Activated T-cell treated with anti-CD3 and anti-CD28 coated beads, Interleukin-2, amount 50 U/mL, for 48 hours (primary cell): ENCODE data around the gene RARB.

ENCODE experiments used
- DNase-seq, 2 experiments: peaks; one replicate each; pipeline ENCODE4 v3.0.0-alpha.2; 2020

RARB gene

DNA sequence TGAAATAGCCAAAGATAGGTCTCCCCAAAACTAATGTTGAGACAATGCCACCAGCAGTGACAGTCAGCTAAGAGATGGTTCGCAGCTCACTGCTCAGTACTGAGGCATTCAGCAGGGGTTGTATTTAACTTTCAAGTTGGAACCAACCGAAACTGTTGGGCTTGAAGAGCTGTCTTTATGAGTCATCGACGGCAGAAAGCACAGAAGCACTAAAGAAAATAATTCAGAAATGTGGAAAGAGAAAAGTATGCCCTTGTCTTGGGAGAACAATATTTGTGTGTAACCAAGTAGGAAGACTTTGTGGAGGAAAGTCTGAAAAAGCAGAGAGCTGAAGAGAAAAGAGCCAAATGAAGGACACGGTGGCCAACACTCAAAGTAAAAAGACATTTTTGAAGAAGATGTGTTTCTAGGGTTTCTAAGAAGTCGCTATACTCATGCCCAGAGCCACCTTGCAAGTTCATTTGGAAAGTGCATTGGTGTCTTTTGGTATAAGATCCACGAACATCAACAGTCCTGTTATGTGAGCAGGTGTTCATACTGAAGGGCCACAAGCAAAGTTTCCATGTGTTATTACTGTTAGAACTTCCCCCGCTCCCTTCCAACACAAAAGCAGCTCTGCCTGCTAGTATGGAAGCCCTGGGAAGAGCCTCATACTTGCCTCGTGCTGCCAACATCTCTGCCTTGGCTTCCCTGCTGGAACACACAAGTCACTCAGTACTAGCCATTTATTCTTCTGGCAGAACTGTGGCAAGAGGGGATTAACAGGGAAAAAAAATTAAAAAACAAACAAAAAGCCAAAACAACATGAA lies 4.1 kb upstream of the RARB start:
- no peak for DNase-seq

- no peak for DNase-seq
These were observed 3.4 kb upstream of the RARB start for GRCh38 chr3:25424614-25425013.

DNA sequence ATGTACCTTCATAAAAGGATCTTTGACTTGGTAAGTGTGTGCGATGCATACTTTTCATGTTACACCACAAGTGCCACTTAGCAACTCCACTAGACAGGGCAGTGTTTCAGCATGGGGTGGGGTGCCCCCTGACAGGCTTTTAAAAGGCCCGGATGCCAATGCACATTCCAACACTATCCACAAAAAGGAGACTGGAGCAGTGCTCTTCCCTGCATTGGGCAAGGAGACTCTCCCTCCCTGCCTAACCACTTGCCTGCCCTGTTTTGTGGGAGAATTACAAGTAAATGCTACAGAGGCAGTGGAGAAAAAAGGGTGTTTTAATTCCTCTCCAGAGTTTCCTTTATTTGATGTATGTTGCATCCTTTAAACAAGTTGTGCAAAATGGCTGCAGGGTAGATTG lies 1.7 kb upstream of the RARB start:
- DNase-seq: no peak

- DNase-seq: no peak
These were observed 908 bp upstream of the RARB start for GRCh38 chr3:25427155-25427554.

- DNase-seq: no peak
These were observed 511 bp upstream of the RARB start for GRCh38 chr3:25427563-25427941.

DNA sequence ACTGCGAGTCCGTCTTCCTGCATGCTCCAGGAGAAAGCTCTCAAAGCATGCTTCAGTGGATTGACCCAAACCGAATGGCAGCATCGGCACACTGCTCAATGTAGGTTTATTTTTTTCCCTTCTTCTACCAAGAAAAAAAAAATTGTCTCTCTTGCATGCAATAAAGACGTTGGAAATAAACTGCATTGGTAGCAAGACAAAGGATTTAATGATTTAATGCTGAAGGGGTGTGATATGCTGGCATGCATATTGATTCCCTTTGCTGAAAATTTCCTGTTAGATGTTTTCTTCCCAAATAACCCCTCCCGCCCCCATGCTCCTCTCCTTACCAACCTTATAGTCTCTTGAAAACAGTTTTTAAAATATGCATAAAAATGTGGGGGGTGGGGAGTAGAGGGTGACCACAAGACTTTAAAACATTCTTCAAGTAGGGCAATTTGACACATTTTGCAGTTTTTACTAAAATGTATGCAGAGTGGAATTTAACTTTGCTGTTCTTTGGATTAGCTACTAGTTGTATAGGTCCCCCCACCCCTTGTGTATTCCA lies 799 bp downstream of the RARB start:
- no peak for DNase-seq

DNA sequence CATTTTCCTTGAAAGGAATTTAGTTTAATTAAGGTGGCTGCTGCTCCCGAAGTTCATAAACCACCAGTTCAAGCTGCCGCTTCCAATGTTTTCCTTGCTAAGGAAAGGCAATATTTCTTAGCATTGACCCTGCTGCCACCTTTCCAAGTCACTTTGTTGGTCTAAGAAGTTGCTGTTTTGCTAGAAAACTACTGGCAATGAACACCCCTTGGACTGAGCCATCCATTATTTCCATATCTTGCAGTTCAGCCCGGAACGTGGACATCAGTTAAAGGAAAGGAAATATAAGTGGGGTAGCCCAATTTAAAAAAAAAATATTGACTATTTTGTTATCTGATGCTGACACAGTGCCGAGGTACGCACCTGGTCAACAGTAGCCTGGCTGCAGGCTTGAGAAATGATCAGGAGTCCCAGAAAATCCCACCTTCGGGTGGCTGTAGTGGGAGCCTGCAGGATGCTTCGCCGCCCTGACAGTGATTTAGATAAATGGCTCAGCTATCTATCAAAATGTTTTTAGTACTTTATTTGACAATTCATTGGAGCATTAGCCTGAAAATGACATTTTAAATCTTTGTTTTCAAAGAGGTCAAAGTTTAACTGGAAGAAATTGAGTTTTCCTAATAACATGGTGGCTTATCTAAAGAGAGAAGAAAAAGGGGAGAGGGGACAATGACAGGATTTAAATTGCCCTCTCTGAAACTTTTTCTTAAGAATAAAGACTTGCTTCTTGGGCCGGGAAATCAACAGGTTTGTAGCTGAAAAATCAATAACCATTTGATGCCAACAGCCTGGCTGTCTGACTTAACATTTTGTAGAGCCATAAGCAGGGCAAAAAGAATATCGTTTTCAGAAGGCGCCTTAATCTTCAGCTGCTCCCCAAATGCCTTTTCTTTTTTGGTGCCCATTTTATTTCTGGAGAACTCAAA lies 1.6 kb downstream of the RARB start:
- no peak for DNase-seq

DNA sequence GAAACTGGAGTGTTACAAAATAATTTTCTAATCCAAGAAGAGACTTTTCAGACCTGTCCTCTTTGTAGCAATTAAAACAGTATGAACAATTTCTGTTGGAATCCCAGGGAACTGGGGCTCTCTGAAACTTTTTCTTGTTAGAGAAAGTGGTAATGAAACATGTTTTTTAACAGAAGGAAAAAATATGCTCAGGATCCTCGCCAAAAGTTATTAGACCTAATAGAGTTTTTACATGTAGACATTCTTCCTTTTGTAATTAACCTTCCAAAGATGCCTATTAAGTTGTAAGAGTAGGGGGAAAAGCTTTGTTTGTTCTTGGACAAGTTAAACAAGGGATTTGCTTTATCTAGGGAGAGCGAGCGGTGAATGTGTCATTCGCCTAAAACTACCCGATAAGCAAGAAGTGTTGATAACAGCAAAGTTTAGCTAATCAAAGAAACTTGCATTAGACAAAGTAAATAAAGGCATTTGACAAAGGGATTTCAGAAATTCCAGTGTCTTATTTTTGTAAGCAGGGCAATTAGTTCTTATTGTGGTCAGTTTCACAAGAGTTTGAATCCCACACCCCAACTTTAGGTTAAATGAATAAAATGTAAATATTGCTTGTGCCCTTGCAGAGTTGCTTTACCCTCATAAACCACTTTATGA lies 2.3 kb downstream of the RARB start:
- no peak for DNase-seq

GRCh38 chr3:25430935-25431770 lies 3.1 kb downstream of the RARB start:
- no peak for DNase-seq

GRCh38 chr3:25432176-25432720 lies 4.2 kb downstream of the RARB start:
- DNase-seq: no peak

- DNase-seq: no peak
These were observed 5.0 kb downstream of the RARB start for GRCh38 chr3:25433106-25433505.

DNA sequence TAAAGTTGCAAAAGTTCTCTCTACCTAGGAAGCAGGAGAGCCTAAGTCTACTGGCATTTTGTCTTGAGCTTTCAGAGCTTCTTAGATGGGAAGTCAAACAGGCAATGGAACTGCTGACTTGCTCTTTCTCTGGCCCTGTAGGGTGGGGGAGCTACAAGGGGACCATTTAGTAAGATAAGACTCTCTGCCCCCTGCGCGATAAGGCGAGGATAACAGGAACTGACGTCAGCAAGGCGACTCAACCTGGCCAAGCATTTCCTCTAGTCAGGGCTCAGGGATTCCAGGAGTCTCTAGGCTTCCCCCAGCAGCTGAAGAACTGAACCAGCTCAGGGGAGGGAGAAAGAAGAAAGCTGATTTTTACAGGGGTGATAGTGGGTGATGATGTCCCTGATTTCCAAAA lies 5.8 kb downstream of the RARB start:
- DNase-seq: no peak

- no peak for DNase-seq
These were observed 9.9 kb downstream of the RARB start for GRCh38 chr3:25437953-25438352.

- DNase-seq: no peak
These were observed 10.9 kb downstream of the RARB start for GRCh38 chr3:25438791-25439555.

DNA sequence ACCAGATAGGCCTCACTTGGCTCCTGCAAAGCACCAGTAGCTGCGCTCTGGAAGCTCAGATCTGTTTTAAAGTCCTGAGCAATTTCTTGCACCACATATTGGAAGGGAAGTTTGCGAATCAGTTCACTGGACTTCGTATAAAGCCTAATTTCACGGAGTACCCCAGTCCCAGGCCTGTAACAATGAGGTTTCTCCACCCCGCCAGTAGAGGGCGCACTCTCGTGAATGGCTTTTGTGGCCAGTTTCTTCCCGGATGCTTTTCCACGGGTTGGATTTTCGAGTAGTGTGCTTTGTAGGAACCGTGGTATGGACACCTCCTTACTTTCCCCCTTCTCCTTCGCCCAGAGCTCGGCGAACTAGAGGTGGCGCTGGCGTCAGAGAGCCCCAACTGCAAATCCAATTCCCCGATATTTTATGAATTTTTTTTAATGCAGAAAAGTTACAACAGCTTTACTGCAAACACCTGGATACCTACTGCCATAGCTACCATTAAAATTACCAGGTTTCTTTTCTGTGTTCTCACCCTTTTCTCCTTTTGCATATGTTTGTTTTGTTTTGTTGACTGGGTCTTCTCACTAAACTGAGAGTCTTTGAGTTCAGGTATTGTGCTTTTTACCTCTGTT lies 13.3 kb downstream of the RARB start:
- peak; percentile 29 to 32 for DNase-seq

- DNase-seq: no peak
These were observed 14.4 kb downstream of the RARB start for GRCh38 chr3:25442486-25442885.

DNA sequence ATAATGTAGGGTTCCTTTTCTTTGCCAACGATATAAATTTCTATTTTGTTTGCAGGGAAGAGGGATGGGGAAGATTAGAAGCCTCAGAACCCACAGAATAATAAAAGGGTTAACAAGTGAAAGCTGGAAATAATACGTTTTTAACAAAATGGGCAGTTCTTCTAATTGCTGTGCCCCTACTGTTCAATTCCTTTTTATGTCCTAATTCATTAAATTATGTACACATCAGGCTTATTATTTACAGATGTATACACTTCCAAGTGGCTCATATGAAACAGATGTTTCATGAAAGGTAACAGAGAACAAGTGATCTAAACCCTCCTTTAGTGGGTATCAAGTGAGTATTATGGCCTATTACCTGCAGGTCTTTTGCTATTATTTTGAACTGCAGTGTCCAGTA lies 16.2 kb downstream of the RARB start:
- no peak for DNase-seq

DNA sequence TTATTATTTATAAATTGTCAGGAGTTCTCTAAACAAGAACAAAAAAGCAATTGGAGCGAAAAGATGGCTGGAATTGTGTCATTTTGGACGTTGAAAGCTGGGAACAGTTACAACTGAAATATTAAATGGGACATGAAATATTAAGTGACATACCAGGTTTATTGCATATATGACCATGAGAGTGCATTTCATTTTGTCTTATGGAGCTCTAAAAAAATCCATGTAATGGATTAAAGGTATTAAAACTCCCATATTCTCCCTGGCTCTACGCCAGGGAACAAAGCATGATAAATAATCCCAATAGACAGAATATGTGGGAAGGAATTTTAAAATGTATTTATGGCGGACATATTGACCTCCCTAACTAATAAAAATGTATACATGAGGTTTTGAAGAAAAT lies 17.7 kb downstream of the RARB start:
- DNase-seq: no peak

GRCh38 chr3:25447285-25447684 lies 19.2 kb downstream of the RARB start:
- DNase-seq: no peak

DNA sequence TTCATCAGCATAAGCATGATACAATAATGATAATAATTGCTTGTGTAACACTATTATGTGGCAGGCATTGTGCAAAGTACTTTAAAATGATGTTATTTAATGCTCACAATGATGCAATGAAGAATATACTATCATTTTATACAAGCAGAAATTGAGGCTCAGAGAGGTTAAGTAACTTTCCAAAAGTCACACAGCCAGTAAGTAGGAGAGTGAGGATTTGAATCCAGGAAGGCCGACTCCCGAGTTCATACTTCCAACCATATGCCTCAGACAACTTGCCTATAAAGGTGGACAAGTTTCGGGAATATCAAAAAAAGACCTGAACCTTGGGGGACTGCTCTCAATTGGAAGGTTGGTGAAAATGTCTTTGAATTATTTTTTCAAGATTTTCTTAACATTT lies 19.9 kb downstream of the RARB start:
- no peak for DNase-seq
